ENCODE data around the gene MTERF4. TPM values are rescaled to one million over a fixed set of nuclear protein-coding genes. Genes with fewer than 3 reads are reported as not detected.

The MTERF4 gene
- total and polyA plus RNA-seq, 11 donors = 16.4 to 29.1 (median 23.0) TPM

- H3K27me3 ChIP-seq = no peaks in the 10 kb centered on the region
- no peak for DNase-seq
- ATAC-seq = no peak
- peaks cover 0 to 8% (median 0%) of the 10 kb centered on the region in 12 donors for H3K4me1 ChIP-seq
- WGBS, 4 donors = 74 to 82% (median 80%) methylated on average over 10 of the region's 10 CpGs
- no peaks in the 10 kb centered on the region for H3K9me3 ChIP-seq
- intact Hi-C loops (cut with DNase I) = no loop called here
- peaks cover 4 to 100% (median 97%) of the 10 kb centered on the region in 9 donors for H3K36me3 ChIP-seq
- no peak overlapping the region for H3K4me3 ChIP-seq
- H3K27ac ChIP-seq = no peak overlapping the region
- TF ChIP-seq POLR2A (IDR thresholded peaks at IDR 0.05) = no peak
- TF ChIP-seq CTCF (IDR thresholded peaks at IDR 0.05) = no peak
These were observed 10.9 kb downstream of the MTERF4 start for GRCh38 chr2:241091201-241091600.

- WGBS, 4 donors = 79 to 86% (median 80%) methylated on average over 18 to 20 of the region's 20 CpGs
- TF ChIP-seq CTCF (IDR thresholded peaks at IDR 0.05) (no peak), POLR2A (IDR thresholded peaks at IDR 0.05) (no peak)
- ATAC-seq (peak in 1 of 4 donors; percentile 45), DNase-seq (no peak)
- no peaks in the 10 kb centered on the region for H3K9me3 ChIP-seq
- no peaks in the 10 kb centered on the region for H3K4me1 ChIP-seq
- no peak overlapping the region for H3K4me3 ChIP-seq
- intact Hi-C loops (cut with DNase I) = loop anchor here in 1 of 10 donors (10.0 kb wide), 1 partner anchor 234 kb away; no protein-coding TSS in a partner anchor
- peaks cover 4 to 97% (median 85%) of the 10 kb centered on the region in 9 donors for H3K36me3 ChIP-seq
- peak overlapping the region in 2 of 12 donors; percentile 26 to 55 for H3K27ac ChIP-seq
- no peaks in the 10 kb centered on the region for H3K27me3 ChIP-seq
These were observed 13.0 kb downstream of the MTERF4 start for GRCh38 chr2:241088791-241089732.

- intact Hi-C loops (cut with DNase I) = loop anchor here in 1 of 10 donors (10.0 kb wide), 1 partner anchor 234 kb away; no protein-coding TSS in a partner anchor
- 90 to 97% (median 92%) methylated on average over 6 to 8 of the region's 8 CpGs for WGBS, 4 donors
- DNase-seq = no peak
These were observed 13.7 kb downstream of the MTERF4 start for GRCh38 chr2:241088376-241088775.

GRCh38 chr2:241087420-241088268, 14.4 kb downstream of the MTERF4 start:
- WGBS, 4 donors = 94 to 97% (median 95%) methylated on average over 29 of the region's 29 CpGs
- Histone ChIP-seq H3K27ac (no peak overlapping the region), H3K27me3 (no peaks in the 10 kb centered on the region), H3K4me3 (no peak overlapping the region), H3K9me3 (no peaks in the 10 kb centered on the region), H3K4me1 (no peaks in the 10 kb centered on the region), H3K36me3 (peaks cover 4 to 83% (median 71%) of the 10 kb centered on the region in 9 donors)
- DNase-seq = no peak
- ATAC-seq = no peak
- TF ChIP-seq POLR2A (IDR thresholded peaks at IDR 0.05) (no peak), CTCF (IDR thresholded peaks at IDR 0.05) (no peak)
- intact Hi-C loops (cut with DNase I) = loop anchor here in 1 of 10 donors (10.0 kb wide), 1 partner anchor 233 kb away; no protein-coding TSS in a partner anchor

More at GRCh38 chr2:241088376-241088775, 13.7 kb downstream of the MTERF4 start:
- H3K27ac ChIP-seq = peak overlapping the region in 1 of 12 donors; percentile 51
- H3K4me1 ChIP-seq = no peaks in the 10 kb centered on the region
- ATAC-seq = no peak
- H3K4me3 ChIP-seq = no peak overlapping the region
- H3K9me3 ChIP-seq = no peaks in the 10 kb centered on the region
- H3K27me3 ChIP-seq = no peaks in the 10 kb centered on the region
- no peak for TF ChIP-seq POLR2A (IDR thresholded peaks at IDR 0.05)
- H3K36me3 ChIP-seq = peaks cover 4 to 91% (median 78%) of the 10 kb centered on the region in 9 donors
